ENCODE measurements around the gene FAM98C.

FAM98C gene

DNA sequence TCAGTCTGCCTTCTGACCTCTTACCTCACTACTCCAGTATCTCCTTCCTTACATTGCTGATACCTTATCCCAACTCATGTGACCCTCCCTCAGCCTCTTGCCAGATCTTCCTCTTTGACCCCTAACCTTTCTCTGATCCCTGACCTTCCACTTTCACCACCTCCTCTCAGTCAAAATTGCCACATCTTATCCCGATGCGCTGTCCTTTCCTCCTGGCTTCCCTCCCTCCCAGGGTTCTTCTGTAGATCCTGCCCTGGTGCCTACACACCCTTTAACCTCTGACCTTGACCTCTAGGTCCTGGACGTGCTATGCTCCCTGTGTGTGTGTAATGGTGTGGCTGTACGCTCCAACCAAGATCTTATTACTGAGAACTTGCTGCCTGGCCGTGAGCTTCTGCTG is 54.3 kb downstream of the FAM98C start:
- TF ChIP-seq TAF1 (IDR thresholded peaks at IDR 0.05; ENCODE audit: low read depth, low read length) (no peak), POLR2AphosphoS5 (IDR thresholded peaks at IDR 0.05; ENCODE audit: low read depth, low read length) (no peak), PAX5 (IDR thresholded peaks at IDR 0.05; ENCODE audit: insufficient read depth, low read length, severe bottlenecking) (no peak), POLR2A (IDR thresholded peaks at IDR 0.05; ENCODE audit: low read depth, low read length) (no peak), POU2F2 (IDR thresholded peaks at IDR 0.05; ENCODE audit: low read depth, low read length) (no peak), SPI1 (IDR thresholded peaks at IDR 0.05; ENCODE audit: low read depth, low read length) (no peak)
- DNase-seq (ENCODE audit: insufficient read length, low spot score) (no peak), FAIRE-seq (no peak)

- TF ChIP-seq TAF1 (IDR thresholded peaks at IDR 0.05; ENCODE audit: low read depth, low read length) (no peak), SPI1 (IDR thresholded peaks at IDR 0.05; ENCODE audit: low read depth, low read length) (no peak), POLR2AphosphoS5 (IDR thresholded peaks at IDR 0.05; ENCODE audit: low read depth, low read length) (no peak), POLR2A (IDR thresholded peaks at IDR 0.05; ENCODE audit: low read depth, low read length) (no peak), PAX5 (IDR thresholded peaks at IDR 0.05; ENCODE audit: insufficient read depth, low read length, severe bottlenecking) (no peak), POU2F2 (IDR thresholded peaks at IDR 0.05; ENCODE audit: low read depth, low read length) (no peak)
- FAIRE-seq, result no peak
- DNase-seq (ENCODE audit: insufficient read length, low spot score), result no peak
These were observed 55.0 kb downstream of the FAM98C start for GRCh38 chr19:38457690-38458405.

Data from GM12891 (cell line).